B cell (primary cell): ENCODE data around the gene PRSS50. TPM values are rescaled to one million over a fixed set of nuclear protein-coding genes. Genes with fewer than 3 reads are reported as not detected.
"Not testable (repeated sequence)": the region's sequence is repeated elsewhere in the genome, so short reads cannot be mapped to it uniquely, and the experiment has no call there.

Experiments used
- ATAC-seq: fragments of 200-7000 bp; cut with Tn5 transposase; one replicate; pipeline ENCODE4 v1.10.0; 2021; ENCODE audit warnings: low read depth, mild to moderate bottlenecking, moderate number of reproducible peaks, moderate library complexity
- CTCF ChIA-PET: fragments of 350-600 bp; sonication (Branson Sonifier 250); formaldehyde crosslinking; loops from one replicate; lab custom pipeline; 2021; ENCODE audit warnings: antibody characterized with exemption, inconsistent platforms; lab: Charles Lee
- POLR2A ChIA-PET: fragments of 350-600 bp; sonication (Branson Sonifier 250); formaldehyde crosslinking; loops from one replicate; lab custom pipeline; 2021; ENCODE audit warnings: antibody characterized with exemption; lab: Charles Lee
- DNase-seq: peaks from one replicate; pipeline ENCODE4 v3.0.0; 2013
- H2AFZ ChIP-seq: 2 replicates; pipeline ENCODE4 v1.6.1; 2012; ENCODE audit warnings: mild to moderate bottlenecking, low read depth, low read length; ENCODE audit not compliant: insufficient read depth, poor library complexity, severe bottlenecking
- H3K27ac ChIP-seq, 2 donors: 1 replicate in 1 of 2; 2 replicates in 1 of 2; pipeline ENCODE4 v1.5.1; 2012 to 2013; ENCODE audit warnings: low read length in 2 of 2, mild to moderate bottlenecking in 2 of 2, moderate library complexity in 1 of 2
- H3K27me3 ChIP-seq, 4 experiments: fragments of 200-600 bp in 1 of 4; sonication (generic) in 1 of 4; replicated peaks in 1 of 4; 1 replicate in 2 of 4; 2 replicates in 2 of 4; pipeline versions ENCODE4 v1.6.1 to v1.7.0; 2013 to 2016; ENCODE audit warnings: low read length in 3 of 4, mild to moderate bottlenecking in 2 of 4, mixed read lengths in 1 of 4, moderate library complexity in 1 of 4; ENCODE audit not compliant: insufficient read depth in 4 of 4, control insufficient read depth in 3 of 4; ENCODE audit errors: control extremely low read depth in 1 of 4
- H3K36me3 ChIP-seq, 2 experiments: replicated peaks in 1 of 2; 1 replicate in 1 of 2; 2 replicates in 1 of 2; pipeline versions ENCODE4 v1.6.1 to v1.7.1; 2013; ENCODE audit warnings: low read length in 1 of 2; ENCODE audit not compliant: insufficient read depth in 2 of 2, control insufficient read depth in 1 of 2; ENCODE audit errors: control extremely low read depth in 1 of 2, extremely low read depth in 1 of 2
- H3K4me1 ChIP-seq, 2 donors: fragments of 200-600 bp in 1 of 2; sonication (generic) in 1 of 2; 1 replicate in 1 of 2; 2 replicates in 1 of 2; pipeline versions ENCODE4 v1.5.1 to v1.6.1; 2013 to 2017; ENCODE audit warnings: low read length in 2 of 2; ENCODE audit not compliant: control insufficient read depth in 2 of 2, insufficient read depth in 2 of 2
- H3K4me2 ChIP-seq: replicated peaks from 2 replicates; pipeline ENCODE3; 2012; ENCODE audit warnings: mild to moderate bottlenecking, low read depth, low read length; ENCODE audit not compliant: poor library complexity, severe bottlenecking
- H3K4me3 ChIP-seq, 5 experiments: fragments of 200-600 bp in 1 of 5; sonication (generic) in 1 of 5; 1 replicate in 3 of 5; 2 replicates in 2 of 5; pipeline versions ENCODE4 v1.5.1 to v1.7.0; 2011 to 2016; ENCODE audit warnings: low read length in 4 of 5, mild to moderate bottlenecking in 4 of 5, low read depth in 2 of 5, control low read depth in 1 of 5, moderate library complexity in 1 of 5; ENCODE audit not compliant: insufficient read depth in 1 of 5; ENCODE audit errors: control extremely low read depth in 1 of 5, extremely low read depth in 1 of 5
- H3K79me2 ChIP-seq: fragments of 200-600 bp; sonication (generic); one replicate; pipeline ENCODE4 v1.6.0; 2016; ENCODE audit warnings: low read length; ENCODE audit not compliant: control insufficient read depth, insufficient read depth
- H3K9ac ChIP-seq: fragments of 200-600 bp; sonication (generic); 2 replicates; pipeline ENCODE4 v1.6.1; 2017; ENCODE audit warnings: mild to moderate bottlenecking, low read length, moderate library complexity
- H3K9me3 ChIP-seq, 3 donors: one replicate each; pipeline versions ENCODE4 v1.6.1 to v1.7.1; 2013; ENCODE audit warnings: low read length in 2 of 3; ENCODE audit not compliant: control insufficient read depth in 2 of 3, insufficient read depth in 1 of 3; ENCODE audit errors: control extremely low read depth in 1 of 3
- H4K20me1 ChIP-seq: 2 replicates; pipeline ENCODE4 v1.6.0; 2012; ENCODE audit warnings: mild to moderate bottlenecking, low read length; ENCODE audit not compliant: insufficient read depth, control insufficient read depth, poor library complexity, severe bottlenecking
- H3K27ac Mint-ChIP-seq: one replicate; pipeline ENCODE4 v1.8.0; 2021; ENCODE audit warnings: mixed read lengths
- H3K27me3 Mint-ChIP-seq: one replicate; pipeline ENCODE4 v1.8.0; 2021; ENCODE audit warnings: mixed read lengths
- H3K4me1 Mint-ChIP-seq: one replicate; pipeline ENCODE4 v1.8.0; 2021; ENCODE audit warnings: mixed read lengths
- H3K4me3 Mint-ChIP-seq: one replicate; pipeline ENCODE4 v1.8.0; 2021; ENCODE audit warnings: mixed read lengths
- H3K9me3 Mint-ChIP-seq: one replicate; pipeline ENCODE4 v1.8.0; 2022; ENCODE audit warnings: mixed read lengths; ENCODE audit not compliant: insufficient read depth
- CTCF ChIP-seq: fragments of 200-600 bp; IDR thresholded peaks from one replicate; pipeline ENCODE4 v1.8.0; 2022; ENCODE audit warnings: antibody characterized with exemption, mild to moderate bottlenecking
- EZH2 ChIP-seq: IDR thresholded peaks from 2 replicates; pipeline ENCODE4 v1.6.1; 2012; ENCODE audit warnings: borderline replicate concordance, low read depth, mild to moderate bottlenecking, moderate library complexity, low read length; ENCODE audit not compliant: insufficient read depth, poor library complexity, severe bottlenecking
- WGBS: methylation state at CpG from one replicate; pipeline ENCODE4 v1.1.5; 2013; ENCODE audit warnings: missing lambda C conversion rate; ENCODE audit not compliant: insufficient coverage; 5-methylcytosine and 5-hydroxymethylcytosine counted together
- intact Hi-C: fragments of 100-400 bp; cut with micrococcal nuclease; formaldehyde crosslinking; loops from one replicate; pipeline ENCODE4 v1.10.0; 2022
- polyA plus RNA-seq: library from polyadenylated mRNA; depleted of rRNA; stranded (reverse); fragments of >200 nt; gene quantifications from 2 replicates; pipeline ENCODE4 v1.2.3, GENCODE V29; 2012
- total RNA-seq, 2 donors: library from RNA; stranded (reverse); fragments of 120-200 nt in 1 of 2; gene quantifications; 1 replicate in 1 of 2; 2 replicates in 1 of 2; pipeline versions ENCODE4 v1.2.3 to v1.2.4, GENCODE V29; 2013 to 2022

The PRSS50 gene
- total and polyA plus RNA-seq, 2 donors (not counting 1 experiment from before 2014, with no cell fraction given): 0.09 to 0.10 TPM

DNA sequence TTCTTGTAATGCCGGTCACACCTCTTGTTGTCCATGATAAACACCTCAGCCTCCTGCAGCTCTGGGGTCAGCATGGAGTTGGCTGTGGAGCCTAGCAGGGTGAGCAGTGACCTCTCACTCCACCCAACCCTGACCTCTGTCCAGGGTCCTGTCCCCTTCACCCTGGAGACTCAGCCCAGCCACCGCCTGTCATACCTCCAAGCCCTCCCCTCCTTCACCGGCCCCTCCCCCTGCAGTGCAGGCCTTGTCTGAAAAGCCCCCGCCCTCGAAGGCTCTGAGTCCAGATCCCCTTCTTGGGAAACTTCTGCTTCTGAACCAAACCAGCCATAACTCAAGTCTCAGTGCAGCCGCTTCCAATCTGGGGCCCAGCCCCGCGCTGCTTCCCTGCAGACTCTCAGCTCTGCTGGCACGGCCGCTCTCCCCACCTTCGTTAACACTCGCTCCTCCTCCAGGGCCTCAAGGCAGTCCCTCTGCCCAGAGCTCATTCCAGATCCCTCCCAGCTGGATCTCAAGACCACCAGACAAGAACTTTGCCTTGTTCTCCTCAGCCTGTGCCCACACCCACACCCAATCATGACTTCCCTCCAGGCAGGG lies 25.4 kb upstream of the PRSS50 start:
- no peaks in the 10 kb centered on the region for H3K27me3 ChIP-seq
- no peak overlapping the region for H2AFZ ChIP-seq
- no peaks in the 10 kb centered on the region for H4K20me1 ChIP-seq
- no peak for ATAC-seq
- H3K4me3 ChIP-seq: no peak overlapping the region
- no peaks in the 10 kb centered on the region for H3K79me2 ChIP-seq
- H3K36me3 ChIP-seq: no peaks in the 10 kb centered on the region
- CTCF ChIA-PET: no interaction called here
- H3K4me1 Mint-ChIP-seq: no peaks in the 10 kb centered on the region
- POLR2A ChIA-PET: no interaction called here
- no peaks in the 10 kb centered on the region for H3K4me1 ChIP-seq
- no peak overlapping the region for H3K27ac ChIP-seq
- H3K27ac Mint-ChIP-seq: no peak overlapping the region
- no peak for DNase-seq
- no peak overlapping the region for H3K4me2 ChIP-seq
- H3K9ac ChIP-seq: no peak overlapping the region
- no peaks in the 10 kb centered on the region for H3K9me3 ChIP-seq
- intact Hi-C loops: no loop called here
- no peaks in the 10 kb centered on the region for H3K9me3 Mint-ChIP-seq
- 78% methylated on average over 11 of the region's 12 CpGs for WGBS
- no peak for TF ChIP-seq CTCF
- no peak for TF ChIP-seq EZH2
- peaks cover 3% of the 10 kb centered on the region for H3K27me3 Mint-ChIP-seq
- H3K4me3 Mint-ChIP-seq: no peak overlapping the region

DNA sequence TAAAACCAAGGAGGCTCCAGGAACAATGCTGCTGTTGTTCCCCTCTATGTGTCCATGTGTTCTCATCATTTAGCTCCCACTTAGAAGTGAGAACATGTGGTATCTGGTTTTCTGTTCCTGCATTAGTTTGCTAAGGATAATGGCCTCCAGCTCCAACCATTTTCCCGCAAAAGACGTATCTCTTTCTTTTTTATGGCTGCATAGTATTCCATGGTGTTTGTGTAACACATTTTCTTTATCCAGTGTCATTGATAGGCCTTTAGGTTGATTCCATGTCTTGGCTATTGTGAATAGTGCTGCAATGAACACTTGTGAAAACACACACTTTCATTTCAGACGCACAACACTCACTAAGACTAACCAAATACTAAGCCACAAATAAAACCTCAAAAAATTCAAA lies 21.9 kb upstream of the PRSS50 start:
- H3K4me3 Mint-ChIP-seq, intact Hi-C loops, H3K27ac Mint-ChIP-seq, POLR2A ChIA-PET, H3K4me3 ChIP-seq, H3K4me1 ChIP-seq, H3K9me3 Mint-ChIP-seq, H3K9ac ChIP-seq, H3K36me3 ChIP-seq, ATAC-seq, H2AFZ ChIP-seq, CTCF ChIA-PET, DNase-seq, H3K27me3 ChIP-seq, H3K27ac ChIP-seq, H3K9me3 ChIP-seq, H4K20me1 ChIP-seq, H3K4me1 Mint-ChIP-seq, H3K4me2 ChIP-seq, H3K79me2 ChIP-seq: not testable (repeated sequence)
- peaks cover 10% of the 10 kb centered on the region for H3K27me3 Mint-ChIP-seq
- WGBS: 100% methylated on average over 2 of the region's 3 CpGs
